SW480 (cell line): Measurements from ENCODE around the gene SLC16A11.
"Not testable (repeated sequence)": the region's sequence is repeated elsewhere in the genome, so short reads cannot be mapped to it uniquely, and the experiment has no call there.

ENCODE experiments used
- DNase-seq: peaks from one replicate; pipeline ENCODE4 v3.0.0-alpha.2; 2016; ENCODE audit warnings: low spot score

The SLC16A11 gene

GRCh38 chr17:7058831-7059447 is 15.0 kb upstream of the SLC16A11 start:
- no peak for DNase-seq

DNA sequence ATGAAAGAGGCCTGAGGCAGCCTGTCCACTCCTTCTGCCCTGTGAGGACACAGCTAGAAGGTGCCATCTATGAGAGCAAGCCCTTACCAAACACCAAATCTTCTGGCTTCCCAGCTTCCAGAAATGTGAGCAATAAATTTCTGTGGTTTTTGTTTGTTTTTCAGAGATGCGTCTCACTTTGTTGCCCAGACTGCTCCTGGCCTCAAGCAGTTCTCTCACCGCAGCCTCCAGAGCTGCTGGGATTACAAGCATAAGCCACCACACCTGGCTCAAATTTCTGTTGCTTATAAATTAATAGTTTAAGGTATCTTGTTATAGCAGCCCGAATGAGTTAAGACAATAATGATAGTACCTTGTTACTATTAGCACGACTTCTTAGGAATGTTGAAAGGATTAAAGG is 12.5 kb upstream of the SLC16A11 start:
- peak; percentile 55 for DNase-seq

GRCh38 chr17:7050583-7050982 is 6.7 kb upstream of the SLC16A11 start:
- DNase-seq = not testable (repeated sequence)

- no peak for DNase-seq
Observed at GRCh38 chr17:7048968-7049367, 5.1 kb upstream of the SLC16A11 start.

- DNase-seq = no peak
Observed at GRCh38 chr17:7047566-7047965, 3.7 kb upstream of the SLC16A11 start.

DNA sequence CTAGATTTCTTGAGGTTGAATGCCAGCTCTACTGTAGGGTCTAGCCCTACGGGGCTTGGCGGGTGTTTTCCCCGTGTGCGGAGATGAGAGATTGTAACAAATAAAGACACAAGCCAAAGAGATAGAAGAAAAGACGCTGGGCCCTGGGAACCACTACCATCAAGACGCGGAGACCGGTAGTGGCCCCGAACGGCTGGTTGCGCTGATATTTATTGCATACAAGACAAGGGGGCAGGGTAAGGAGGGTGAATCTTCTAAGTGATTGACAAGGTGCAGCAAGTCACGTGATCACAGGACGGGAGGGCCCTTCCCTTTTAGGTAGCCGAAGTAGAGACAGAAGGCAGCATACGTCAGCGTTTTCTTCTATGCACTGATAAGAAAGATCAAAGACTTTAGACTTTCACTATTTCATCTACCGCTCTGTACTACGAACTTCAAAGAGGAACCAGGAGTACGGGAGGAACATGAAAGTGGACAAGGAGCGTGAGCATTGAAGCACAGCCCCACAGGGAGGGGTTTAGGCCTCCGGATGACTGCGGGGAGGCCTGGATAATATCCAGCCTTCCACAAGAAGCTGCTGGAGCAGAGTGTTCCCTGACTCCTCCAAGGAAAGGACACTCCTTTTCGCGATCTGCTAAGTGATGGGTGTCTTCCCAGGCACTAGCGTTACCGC is 3.0 kb upstream of the SLC16A11 start:
- peak; percentile 89 for DNase-seq

DNA sequence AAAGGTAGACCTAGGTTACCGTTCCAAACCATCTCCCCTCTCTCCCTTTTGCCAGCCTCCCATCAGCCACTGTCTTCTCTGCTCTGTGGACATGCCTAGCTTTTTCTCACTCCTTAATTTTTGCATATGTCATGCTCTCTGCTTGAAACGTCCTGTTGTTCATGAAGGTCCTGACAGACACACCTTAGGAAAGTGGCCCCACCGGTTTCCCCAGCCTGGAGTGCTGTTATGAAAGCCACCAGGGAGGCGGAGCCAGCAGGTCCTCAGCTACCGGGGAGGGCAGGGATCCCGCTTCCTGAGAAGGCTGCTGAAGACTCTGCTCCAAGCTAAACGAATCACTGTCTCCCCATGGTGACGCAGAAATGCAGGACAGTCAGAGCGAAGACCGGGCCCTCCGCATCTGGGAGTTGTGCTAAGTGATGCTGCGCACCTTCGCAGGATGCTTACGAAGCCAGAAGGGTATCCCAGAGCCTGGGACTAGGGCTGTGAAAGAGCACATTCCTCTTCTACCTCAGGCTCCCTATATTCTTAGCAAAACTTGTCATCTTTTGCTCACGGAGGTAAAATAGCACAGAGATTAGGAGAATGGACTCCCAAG is 2.3 kb upstream of the SLC16A11 start:
- peak; percentile 55 for DNase-seq

- peak; percentile 80 for DNase-seq
Observed at GRCh38 chr17:7045492-7046126, 1.7 kb upstream of the SLC16A11 start.

DNA sequence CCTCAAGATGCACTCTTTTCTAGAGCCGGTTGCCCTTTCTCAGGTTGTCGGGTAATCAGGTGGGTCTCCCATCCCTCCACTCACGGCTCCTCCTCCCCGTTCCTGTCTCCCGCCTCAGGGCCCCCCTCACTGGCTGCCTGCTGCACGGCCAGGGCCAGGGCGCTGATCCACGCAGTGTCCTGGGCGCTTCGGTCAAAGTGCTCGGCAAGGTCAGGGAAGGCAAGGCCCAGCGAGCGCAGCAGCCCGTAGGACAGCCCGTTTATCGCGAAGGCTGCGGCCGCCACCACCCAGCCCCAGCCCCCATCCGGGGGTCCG is 753 bp downstream of the SLC16A11 start:
- DNase-seq = no peak

GRCh38 chr17:7042501-7043181 is 1.3 kb downstream of the SLC16A11 start:
- no peak for DNase-seq

DNA sequence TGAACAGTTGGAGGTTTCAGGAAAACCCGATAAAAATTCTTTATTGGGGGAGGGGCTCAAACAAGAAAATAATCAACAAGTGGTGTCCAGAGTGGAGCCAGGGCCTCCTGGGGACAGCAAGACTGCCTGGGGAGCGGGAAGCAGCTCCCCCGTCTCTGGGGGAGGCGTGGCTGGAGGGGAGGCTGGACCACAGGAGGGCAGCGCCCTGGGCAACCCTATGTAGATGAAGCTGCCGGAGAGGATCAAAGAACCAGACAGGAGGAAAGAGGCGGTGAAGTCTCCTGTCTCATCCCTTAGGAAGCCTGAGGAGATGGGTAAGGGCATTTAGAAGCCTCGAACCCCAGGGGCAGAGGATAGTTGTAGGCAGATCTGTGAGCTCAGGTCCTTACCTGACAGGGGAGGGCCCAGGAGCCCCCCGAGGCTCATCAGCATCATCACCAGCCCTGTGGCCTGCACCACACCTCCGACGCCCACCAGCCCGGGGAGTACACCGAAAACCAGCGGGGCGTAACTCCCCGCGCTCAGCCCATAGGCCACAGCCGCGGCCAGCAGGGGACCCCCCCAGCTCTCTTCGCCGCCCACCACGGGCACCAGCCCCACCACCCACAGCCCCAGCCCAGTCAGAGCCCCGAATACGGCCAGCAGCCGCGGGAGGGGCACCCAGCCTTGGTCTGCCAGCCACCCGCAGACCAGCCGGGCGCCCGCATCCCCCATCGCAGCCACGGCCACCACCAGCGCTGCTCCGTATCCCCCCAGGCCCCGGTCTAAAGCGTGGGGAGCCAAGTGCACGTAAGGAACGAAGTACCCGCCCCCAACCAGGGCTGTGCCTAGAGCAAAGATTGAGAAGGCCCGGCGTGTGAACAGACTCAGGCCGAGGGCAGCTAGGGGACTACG is 2.0 kb downstream of the SLC16A11 start:
- peak; percentile 60 for DNase-seq

GRCh38 chr17:7039832-7040231 is 4.1 kb downstream of the SLC16A11 start:
- DNase-seq = no peak

DNA sequence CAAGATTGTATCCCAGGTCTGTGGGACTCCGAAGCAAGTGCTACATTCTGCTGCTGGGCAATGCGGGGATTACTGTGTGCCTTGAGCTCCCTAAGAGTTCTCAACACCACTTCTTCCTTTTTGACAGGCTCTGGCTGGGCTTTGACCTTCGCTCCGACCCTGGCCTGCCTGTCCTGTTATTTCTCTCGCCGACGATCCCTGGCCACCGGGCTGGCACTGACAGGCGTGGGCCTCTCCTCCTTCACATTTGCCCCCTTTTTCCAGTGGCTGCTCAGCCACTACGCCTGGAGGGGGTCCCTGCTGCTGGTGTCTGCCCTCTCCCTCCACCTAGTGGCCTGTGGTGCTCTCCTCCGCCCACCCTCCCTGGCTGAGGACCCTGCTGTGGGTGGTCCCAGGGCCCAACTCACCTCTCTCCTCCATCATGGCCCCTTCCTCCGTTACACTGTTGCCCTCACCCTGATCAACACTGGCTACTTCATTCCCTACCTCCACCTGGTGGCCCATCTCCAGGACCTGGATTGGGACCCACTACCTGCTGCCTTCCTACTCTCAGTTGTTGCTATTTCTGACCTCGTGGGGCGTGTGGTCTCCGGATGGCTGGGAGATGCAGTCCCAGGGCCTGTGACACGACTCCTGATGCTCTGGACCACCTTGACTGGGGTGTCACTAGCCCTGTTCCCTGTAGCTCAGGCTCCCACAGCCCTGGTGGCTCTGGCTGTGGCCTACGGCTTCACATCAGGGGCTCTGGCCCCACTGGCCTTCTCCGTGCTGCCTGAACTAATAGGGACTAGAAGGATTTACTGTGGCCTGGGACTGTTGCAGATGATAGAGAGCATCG is 5.6 kb downstream of the SLC16A11 start:
- no peak for DNase-seq

GRCh38 chr17:7035591-7036368 is 8.1 kb downstream of the SLC16A11 start, which contains the start of gene SLC16A13:
Gene SLC16A13 (plus strand): TSS chr17:7036015. CDS start chr17:7036383, 368 bp downstream.
- peak; percentile 97 for DNase-seq

GRCh38 chr17:7034955-7035590 is 8.8 kb downstream of the SLC16A11 start:
- DNase-seq = no peak

- no peak for DNase-seq
Observed at GRCh38 chr17:7029659-7030058, 14.2 kb downstream of the SLC16A11 start.

GRCh38 chr17:7029096-7029495 is 14.8 kb downstream of the SLC16A11 start:
- no peak for DNase-seq

- no peak for DNase-seq
Observed at GRCh38 chr17:7027335-7027734, 16.6 kb downstream of the SLC16A11 start.

DNA sequence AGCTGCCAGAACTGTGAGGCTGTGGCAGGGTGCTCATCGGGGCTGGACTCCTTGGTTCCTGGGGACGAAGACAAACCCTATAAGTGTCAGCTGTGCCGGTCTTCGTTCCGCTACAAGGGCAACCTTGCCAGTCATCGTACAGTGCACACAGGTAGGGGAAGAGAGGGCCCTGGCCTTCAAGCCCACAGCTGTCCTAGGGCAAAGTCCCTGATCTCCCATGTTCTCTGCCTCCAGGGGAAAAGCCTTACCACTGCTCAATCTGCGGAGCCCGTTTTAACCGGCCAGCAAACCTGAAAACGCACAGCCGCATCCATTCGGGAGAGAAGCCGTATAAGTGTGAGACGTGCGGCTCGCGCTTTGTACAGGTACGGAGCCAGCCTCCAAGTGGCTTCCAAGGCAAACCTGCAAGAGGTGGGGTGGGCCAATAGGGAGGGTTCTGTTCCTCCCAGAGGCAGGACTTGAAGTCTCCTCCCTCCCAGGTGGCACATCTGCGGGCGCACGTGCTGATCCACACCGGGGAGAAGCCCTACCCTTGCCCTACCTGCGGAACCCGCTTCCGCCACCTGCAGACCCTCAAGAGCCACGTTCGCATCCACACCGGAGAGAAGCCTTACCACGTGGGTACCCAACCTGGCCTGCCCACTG is 17.3 kb downstream of the SLC16A11 start:
- DNase-seq = no peak
